Astrocyte (in vitro differentiated cells and primary cell): ENCODE data around the gene SOCS4.

Experiments
- CTCF ChIP-seq: IDR thresholded peaks from 2 replicates; pipeline ENCODE4 v1.5.1; 2011; ENCODE audit warnings: low read depth, mild to moderate bottlenecking, inconsistent platforms, low read length, moderate library complexity; ENCODE audit not compliant: insufficient read depth
- EZH2 ChIP-seq: IDR thresholded peaks from 2 replicates; pipeline ENCODE4 v1.6.1; 2012; ENCODE audit warnings: mild to moderate bottlenecking, low read length, inconsistent platforms; ENCODE audit not compliant: insufficient read depth

- TF ChIP-seq EZH2: no peak
- TF ChIP-seq CTCF: no peak
Measured at GRCh38 chr14:55070981-55071411, 44.0 kb downstream of the SOCS4 start.
